ENCODE measurements around the gene WRAP53.

WRAP53 gene

DNA sequence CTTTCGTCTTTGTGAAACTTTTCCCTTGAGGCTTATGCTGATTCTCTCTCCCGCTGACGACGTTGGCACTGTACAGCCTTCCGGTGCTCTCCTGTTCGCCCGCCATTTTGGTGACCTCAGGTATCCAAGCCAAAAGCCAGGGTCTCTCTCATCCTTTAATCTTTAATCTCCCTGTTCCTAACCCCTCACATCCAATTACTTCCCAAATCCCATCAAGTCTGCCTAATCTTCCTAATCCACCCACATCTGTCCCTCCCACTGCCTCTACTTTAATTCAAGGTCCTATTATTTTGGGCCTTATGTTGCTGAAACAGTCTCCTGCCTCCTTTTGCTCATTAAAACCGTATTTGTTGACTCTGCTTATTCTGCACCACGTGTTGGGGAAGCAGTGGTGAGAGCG, 7.3 kb downstream of the WRAP53 start:
- H3K4me3 ChIP-seq: no peak overlapping the region
- DNase-seq (ENCODE audit: low spot score): no peak
- TF ChIP-seq, protein P1, sequence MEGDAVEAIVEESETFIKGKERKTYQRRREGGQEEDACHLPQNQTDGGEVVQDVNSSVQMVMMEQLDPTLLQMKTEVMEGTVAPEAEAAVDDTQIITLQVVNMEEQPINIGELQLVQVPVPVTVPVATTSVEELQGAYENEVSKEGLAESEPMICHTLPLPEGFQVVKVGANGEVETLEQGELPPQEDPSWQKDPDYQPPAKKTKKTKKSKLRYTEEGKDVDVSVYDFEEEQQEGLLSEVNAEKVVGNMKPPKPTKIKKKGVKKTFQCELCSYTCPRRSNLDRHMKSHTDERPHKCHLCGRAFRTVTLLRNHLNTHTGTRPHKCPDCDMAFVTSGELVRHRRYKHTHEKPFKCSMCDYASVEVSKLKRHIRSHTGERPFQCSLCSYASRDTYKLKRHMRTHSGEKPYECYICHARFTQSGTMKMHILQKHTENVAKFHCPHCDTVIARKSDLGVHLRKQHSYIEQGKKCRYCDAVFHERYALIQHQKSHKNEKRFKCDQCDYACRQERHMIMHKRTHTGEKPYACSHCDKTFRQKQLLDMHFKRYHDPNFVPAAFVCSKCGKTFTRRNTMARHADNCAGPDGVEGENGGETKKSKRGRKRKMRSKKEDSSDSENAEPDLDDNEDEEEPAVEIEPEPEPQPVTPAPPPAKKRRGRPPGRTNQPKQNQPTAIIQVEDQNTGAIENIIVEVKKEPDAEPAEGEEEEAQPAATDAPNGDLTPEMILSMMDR (IDR thresholded peaks at IDR 0.05): no peak
- no peak overlapping the region for H3K27ac ChIP-seq

DNA sequence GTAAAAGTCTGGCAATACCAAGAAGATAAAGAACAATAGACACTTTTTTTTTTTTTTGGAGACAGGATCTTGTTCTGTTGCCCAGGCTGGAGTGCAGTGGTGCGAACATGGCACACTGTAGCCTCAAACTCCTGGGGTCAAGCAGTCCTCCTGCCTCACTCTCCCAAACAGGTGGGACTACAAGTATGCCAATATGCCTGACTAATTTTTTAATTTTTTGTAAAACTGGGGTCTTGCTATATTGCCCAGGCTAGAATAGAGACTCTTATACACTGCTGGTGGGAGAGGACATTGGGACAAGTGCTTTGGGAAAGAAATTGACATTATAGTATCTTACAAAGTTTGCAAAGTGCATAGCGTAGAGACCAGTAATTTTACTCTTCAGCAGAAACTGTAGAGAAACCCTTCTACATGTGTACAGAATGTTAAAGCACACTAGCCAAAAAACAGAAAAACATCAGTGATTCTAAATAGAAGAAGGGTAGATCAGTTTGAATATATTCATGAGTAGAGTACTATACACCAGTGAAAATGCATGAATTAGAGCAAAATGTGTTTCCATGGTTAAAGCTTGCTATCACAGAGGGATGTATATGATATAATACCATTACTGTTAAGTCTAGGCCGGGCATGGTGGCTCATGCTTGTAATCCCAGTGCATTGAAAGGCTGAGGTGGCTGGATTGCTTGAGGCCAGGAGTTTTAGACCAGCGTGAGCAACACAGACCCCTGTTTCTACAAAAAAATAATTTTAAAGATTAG, 9.7 kb downstream of the WRAP53 start:
- DNase-seq (ENCODE audit: low spot score): no peak
- TF ChIP-seq, protein P1 (IDR thresholded peaks at IDR 0.05): no peak
- no peak overlapping the region for H3K4me3 ChIP-seq
- H3K27ac ChIP-seq: no peak overlapping the region

DNA sequence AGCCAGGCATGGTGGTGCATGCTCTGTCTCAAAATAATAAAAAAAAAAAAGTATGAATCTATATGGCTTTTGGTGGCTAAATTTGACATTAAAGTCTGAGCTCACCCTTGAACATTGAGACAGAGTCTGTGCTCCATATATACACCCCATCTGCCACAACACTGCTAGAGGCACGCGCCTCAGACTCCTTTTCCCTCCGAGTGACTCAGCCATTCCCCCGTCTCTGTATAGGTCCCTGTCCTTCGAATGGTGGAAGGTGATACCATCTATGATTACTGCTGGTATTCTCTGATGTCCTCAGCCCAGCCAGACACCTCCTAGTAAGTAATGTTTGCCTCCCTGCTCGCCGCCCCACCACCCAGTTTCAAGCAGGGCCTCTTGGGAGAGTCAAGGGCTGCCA, 12.2 kb downstream of the WRAP53 start:
- Histone ChIP-seq H3K4me3 (no peak overlapping the region), H3K27ac (no peak overlapping the region)
- TF ChIP-seq, protein P1 (IDR thresholded peaks at IDR 0.05): no peak
- DNase-seq (ENCODE audit: low spot score): no peak

DNA sequence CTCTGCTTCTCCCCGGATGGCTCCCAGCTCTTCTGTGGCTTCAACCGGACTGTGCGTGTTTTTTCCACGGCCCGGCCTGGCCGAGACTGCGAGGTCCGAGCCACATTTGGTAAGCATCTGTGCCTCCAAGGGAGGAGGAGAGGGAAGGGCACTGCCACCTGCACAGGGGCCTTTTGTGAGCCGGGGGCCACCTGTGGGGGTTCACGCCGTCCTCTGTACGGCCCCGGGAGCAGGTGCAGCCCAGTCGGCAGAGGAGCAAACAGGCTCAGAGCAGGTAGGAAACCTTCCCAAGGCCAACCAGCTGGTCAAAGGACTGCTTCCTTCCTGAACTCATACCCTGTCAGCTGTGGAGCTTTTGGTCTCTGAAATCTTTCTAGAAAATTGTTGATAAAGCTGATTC, 13.4 kb downstream of the WRAP53 start:
- DNase-seq (ENCODE audit: low spot score): no peak
- H3K27ac ChIP-seq: no peak overlapping the region
- H3K4me3 ChIP-seq: no peak overlapping the region
- TF ChIP-seq, protein P1 (IDR thresholded peaks at IDR 0.05): no peak

DNA sequence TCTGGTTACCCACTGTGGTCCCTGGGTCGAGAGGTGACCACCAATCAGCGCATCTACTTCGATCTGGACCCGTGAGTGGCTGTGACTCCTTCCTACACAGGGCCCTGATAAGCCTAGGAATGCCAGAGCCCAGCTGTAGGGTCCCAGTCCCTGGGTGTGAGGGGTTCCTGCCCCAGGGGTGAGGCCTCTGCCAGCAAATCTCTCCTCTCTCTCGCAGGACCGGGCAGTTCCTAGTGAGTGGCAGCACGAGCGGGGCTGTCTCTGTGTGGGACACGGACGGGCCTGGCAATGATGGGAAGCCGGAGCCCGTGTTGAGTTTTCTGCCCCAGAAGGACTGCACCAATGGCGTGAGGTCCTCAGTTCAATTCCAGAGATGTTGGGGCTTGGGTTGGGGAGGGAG, 14.5 kb downstream of the WRAP53 start:
- Histone ChIP-seq H3K27ac (no peak overlapping the region), H3K4me3 (no peak overlapping the region)
- TF ChIP-seq, protein P1 (IDR thresholded peaks at IDR 0.05): no peak
- DNase-seq (ENCODE audit: low spot score): peak; percentile 55

DNA sequence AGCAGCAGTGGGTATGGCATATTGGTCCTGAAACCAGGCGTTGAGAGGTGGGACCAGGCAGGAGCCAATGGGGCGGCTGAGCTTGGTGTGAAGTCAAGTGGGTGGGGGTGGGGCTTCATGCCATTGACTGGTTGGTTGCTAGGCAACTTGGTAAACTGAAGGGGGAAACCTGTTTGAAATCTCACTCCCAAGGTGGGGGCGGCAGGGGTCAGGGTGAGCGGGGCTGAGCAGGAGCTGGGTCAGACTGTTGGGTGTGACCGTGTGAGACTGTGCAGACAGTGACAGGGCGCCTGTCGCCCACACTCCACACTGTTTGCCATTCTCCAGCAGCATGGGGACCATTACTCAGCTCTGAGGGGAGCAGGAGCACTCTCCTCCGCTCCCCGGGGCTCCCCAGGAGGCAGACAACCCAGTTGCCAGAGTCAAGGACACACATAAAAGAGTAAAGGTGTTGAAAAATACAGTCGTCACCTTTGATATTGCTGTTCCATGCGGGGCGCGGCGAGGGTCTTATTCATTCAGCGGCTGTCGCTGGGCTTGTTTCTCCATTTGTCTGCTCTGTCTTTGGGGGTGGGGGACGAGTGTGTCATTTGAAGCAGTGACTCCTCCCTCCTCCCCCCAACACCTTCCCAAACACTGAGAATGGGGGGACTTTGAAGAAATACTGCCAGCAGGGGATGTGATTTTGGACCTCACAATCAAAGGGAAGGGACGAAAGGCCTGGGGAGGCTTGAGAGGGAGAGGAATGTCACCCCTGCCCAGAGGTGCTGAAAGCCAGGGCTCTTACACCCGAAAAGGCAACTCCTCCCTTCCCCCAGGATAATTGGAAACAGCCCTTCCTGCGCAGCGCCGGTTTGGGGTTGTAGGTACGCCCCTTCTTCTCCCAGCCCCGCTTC, 15.6 kb downstream of the WRAP53 start:
- TF ChIP-seq, protein P1 (IDR thresholded peaks at IDR 0.05): no peak
- Histone ChIP-seq H3K4me3 (peak overlapping the region; percentile 62), H3K27ac (no peak overlapping the region)
- peak; percentile 71 for DNase-seq (ENCODE audit: low spot score)

Data from coronary artery (tissue), 2 donors.